ENCODE data around the gene MAPK12.

The MAPK12 gene

GRCh38 chr22:50226875-50227165 is 34.7 kb downstream of the MAPK12 start:
- DNase-seq = no peak

- peak; percentile 22 for DNase-seq
These were observed 35.2 kb downstream of the MAPK12 start for GRCh38 chr22:50226063-50226874.

- DNase-seq = peak; percentile 26
These were observed 36.1 kb downstream of the MAPK12 start for GRCh38 chr22:50225200-50225969.

GRCh38 chr22:50224071-50224470 is 37.4 kb downstream of the MAPK12 start:
- DNase-seq = no peak

- DNase-seq = peak; percentile 10
These were observed 39.0 kb downstream of the MAPK12 start for GRCh38 chr22:50222508-50222907.

DNA sequence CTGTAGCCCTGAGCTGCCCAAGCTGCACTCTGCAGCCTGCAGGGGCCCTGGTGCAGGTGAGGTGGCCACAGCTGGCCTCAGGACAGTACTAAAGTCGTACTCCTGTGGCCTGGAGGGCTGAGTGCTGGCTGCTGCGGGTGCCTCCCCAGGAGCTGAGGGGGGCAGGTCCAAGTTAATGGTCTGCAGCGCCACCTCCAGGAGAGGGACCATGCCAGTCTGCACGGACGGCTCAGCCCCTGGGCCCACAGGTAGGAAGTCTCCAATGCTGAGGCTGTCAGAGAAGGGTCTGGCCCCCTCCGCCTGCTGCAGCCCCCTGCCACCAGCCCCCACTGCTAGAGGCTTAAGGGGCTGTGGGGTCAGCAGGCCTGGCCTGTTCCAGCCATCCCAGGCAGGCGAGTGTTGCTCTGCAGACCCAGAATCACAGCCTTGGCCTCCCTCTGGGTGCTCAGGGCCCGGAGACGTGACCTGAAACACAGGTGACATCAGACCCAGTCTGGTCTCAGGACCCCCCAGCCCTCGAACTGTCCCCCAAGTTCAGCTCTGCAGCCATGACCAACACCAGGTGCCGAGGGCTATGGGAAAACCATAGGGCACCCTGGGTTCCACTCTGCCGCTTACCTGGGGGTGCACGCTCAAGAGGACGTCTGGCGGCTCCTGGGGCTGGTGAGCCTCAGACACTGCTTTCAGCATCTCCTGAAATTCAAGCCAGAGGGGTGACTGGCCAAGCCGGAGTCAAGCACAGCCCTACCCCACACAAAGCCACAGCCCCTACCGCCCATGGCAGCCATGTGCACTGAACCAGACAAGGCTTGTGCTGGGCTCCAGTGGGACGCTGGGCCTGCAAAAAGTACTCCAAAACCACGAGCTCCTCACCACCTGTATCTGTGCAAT is 39.8 kb downstream of the MAPK12 start:
- peak; percentile 21 for DNase-seq

DNA sequence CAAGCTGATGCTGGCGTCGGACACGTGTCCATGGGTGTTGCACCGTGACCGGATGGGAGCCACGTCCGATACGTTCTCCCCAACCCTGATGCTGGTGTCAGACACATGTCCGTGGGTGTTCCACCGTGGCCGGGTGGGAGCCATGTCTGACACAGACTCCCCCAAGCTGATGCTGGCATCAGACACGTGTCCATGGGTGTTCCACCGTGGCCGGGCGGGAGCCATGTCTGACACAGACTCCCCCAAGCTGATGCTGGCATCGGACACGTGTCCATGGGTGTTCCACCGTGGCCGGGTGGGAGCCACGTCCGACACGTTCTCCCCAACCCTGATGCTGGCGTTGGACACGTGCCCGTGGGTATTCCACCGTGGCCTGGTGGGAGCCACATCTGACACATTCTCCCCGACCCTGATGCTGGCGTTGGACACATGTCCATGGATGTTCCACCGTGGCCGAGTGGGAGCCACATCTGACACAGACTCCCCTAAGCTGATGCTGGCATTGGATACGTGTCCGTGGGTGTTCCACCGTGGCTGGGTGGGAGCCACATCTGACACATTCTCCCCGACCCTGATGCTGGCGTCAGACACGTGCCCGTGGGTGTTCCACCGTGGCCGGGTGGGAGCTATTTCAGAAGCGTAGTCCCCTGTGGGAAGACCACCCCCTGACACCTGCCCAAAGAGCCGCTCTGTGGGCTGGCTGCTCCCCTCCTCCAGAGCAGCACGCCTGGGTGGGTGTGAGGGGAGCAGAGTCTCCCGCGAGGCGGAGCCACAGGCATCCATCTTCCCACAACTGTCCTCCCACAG is 40.7 kb downstream of the MAPK12 start:
- peak; percentile 36 for DNase-seq

DNA sequence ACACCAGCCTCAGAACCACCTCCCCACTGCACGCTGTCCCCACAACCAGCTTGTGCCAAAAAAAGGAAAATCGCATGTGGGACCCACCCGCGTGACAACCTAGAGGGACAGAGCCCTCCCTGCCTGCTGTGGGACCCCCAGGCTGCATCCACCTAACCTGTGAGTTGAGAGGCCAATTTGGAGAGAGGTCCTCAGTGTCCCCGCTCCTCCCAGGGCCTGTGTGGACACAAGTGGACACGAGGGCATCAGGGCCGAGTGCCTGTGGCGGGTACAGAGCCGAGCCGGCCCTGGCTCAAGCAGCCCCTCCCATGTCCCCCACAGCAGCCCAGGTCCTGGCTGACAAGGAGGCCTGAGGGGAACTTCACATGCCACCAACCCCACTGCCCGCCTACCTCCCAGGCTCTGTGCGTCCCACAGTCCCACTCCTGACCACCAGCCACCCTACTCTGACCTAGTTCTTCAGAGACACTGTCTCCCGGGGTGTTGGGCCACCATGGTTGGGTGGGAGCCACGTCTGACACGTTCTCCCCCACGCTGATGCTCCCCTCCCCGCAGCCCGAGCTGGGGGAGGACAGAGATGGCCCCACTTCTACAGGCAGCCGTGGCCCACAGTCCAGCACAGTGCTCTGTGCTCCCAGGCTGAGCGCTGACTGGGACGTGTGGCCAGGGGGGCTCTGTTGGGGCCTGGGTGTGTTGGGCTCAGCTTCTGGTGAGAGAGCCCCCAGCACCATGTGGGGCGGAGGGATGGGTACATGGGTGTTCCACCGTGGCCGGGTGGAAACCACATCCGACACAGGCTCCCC is 41.5 kb downstream of the MAPK12 start:
- peak; percentile 14 for DNase-seq

DNA sequence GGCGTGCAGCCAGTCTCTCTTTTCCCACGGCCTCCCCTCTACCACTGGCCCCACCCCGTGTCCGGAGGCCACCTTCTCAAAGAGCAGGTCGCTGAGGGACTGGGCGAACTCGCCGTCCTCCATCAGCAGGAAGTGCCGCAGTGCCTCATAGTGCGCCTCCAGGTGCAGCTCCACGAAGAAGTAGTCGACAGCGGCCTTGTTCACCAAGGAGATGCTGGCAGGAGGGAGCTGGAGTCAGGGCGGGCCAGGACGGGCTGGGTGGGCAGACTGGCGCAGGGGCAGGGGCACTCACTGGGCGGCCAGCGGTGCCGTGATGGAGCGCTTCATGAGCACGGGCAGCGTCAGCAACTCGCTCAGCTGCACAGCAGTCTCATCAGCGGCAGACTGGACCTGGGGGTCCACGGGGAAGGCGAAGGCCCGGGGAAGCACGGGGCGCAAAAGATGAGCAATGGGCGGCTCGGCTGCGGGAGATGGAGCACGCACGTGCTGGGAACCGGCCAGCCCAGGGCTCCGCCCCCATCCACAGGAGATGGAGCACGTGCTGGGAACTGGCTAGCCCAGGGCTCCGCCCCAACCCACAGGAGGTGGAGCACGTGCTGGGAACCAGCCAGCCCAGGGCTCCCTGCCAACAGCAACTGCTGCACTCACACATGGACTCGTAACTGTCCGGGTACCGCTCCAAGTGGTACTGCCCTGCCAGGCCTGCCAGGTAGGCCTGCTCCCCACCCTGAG is 42.3 kb downstream of the MAPK12 start:
- peak; percentile 84 for DNase-seq

GRCh38 chr22:50218153-50218995 is 43.1 kb downstream of the MAPK12 start:
- DNase-seq = peak; percentile 39

DNA sequence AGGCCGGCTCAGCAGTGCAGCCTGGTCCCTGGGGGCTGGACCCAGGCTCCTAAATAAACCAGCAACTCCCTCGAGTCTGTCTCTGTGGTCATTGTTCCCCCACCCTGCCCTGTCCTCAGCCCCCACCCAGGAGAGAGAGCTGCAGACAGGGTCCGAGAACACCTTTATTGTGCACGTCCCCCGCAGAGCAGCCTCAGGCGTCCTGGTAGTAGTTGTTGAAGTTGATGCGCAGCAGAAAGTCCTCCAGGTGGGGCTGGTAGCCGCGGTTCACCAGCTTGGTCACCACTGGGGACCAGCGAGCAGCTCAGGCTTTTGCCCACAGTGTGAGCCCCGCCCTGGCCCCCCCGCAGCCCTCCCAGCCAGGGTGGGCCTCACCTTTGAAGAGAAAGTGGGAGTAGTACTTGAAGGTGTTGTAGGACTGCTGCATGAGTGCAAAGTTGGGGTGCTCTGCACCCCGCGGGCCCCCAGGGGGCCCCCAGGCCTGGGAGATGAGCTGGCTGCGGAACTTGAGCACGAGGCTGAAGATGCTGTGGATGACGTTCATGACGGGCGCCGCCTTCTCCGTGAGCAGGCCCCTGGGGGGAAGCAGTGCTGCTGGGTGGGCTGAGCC is 43.8 kb downstream of the MAPK12 start:
- peak; percentile 31 for DNase-seq

- peak; percentile 26 for DNase-seq
These were observed 44.6 kb downstream of the MAPK12 start for GRCh38 chr22:50216684-50217520.

GRCh38 chr22:50216055-50216683 is 45.3 kb downstream of the MAPK12 start:
- DNase-seq = no peak

GRCh38 chr22:50215297-50216054 is 46.0 kb downstream of the MAPK12 start:
- DNase-seq = no peak

DNA sequence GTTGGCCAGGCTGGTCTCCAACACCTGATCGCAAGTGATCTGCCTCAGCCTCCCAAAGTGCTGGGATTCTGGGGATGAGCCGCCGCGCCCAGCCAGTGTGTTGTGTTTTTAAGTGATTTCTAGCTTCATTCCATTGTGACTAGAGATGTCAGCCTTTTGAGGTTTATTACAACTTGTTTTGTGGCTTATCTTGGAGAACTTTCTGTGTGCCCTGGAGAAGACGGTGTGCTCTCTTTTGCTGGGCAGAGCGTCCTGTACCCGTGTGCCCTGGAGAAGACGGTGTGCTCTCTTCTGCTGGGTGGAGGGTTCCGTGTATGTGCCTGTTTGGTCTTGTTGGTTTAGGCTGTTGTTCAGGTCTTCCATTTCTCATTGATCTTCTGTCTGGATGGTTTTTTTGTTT is 48.2 kb downstream of the MAPK12 start:
- DNase-seq = no peak

GRCh38 chr22:50211147-50211546 is 50.3 kb downstream of the MAPK12 start:
- DNase-seq = peak; percentile 16
